Pancreas (tissue), 10 donors: Measurements from ENCODE around the gene CHMP4A. TPM values are rescaled to one million over a fixed set of nuclear protein-coding genes. Genes with fewer than 3 reads are reported as not detected.
A peak's percentile ranks its signal among the peaks of the same experiment; 100 is the strongest.

Experiments used
- ATAC-seq, 4 donors: fragments of 200-7000 bp; cut with Tn5 transposase; one replicate each; pipeline versions ENCODE4 v1.8.0 to v1.9.1; 2020; ENCODE audit warnings: mild to moderate bottlenecking in 4 of 4, moderate library complexity in 4 of 4
- DNase-seq, 6 donors: peaks; one replicate each; pipeline ENCODE4 v3.0.0-alpha.2; 2020
- FAIRE-seq: peaks from 2 replicates; lab custom pipeline; 2012; peaks lifted over from hg19 to GRCh38; lab: Jason Lieb, UNC
- H3K27ac ChIP-seq, 4 donors: fragments of 200-600 bp; sonication (generic); 1 replicate in 3 of 4; 2 replicates in 1 of 4; pipeline versions ENCODE4 v1.5.0 to v1.8.0; 2020
- H3K27me3 ChIP-seq, 4 donors: fragments of 200-600 bp; one replicate each; pipeline ENCODE4 v1.8.0; 2021
- H3K36me3 ChIP-seq, 3 donors: fragments of 200-600 bp; sonication (generic) in 1 of 3; one replicate each; pipeline versions ENCODE4 v1.5.0 to v1.8.0; 2020 to 2021
- H3K4me1 ChIP-seq, 3 donors: fragments of 200-600 bp; one replicate each; pipeline ENCODE4 v1.8.0; 2021
- H3K4me3 ChIP-seq, 4 donors: fragments of 200-600 bp; sonication (generic) in 2 of 4; one replicate each; pipeline versions ENCODE4 v1.5.0 to v1.8.0; 2020 to 2021
- H3K9me3 ChIP-seq, 4 donors: fragments of 200-600 bp; one replicate each; pipeline ENCODE4 v1.8.0; 2021
- CTCF ChIP-seq, 4 donors: fragments of 200-600 bp; sonication (generic) in 3 of 4; IDR thresholded peaks; one replicate each; pipeline versions ENCODE4 v1.5.0 to v1.8.0; 2021; ENCODE audit warnings: antibody characterized with exemption in 4 of 4
- WGBS, 2 donors: extraction: QIAGEN DNeasy Blood & Tissue Kit; methylation state at CpG; one replicate each; pipeline ENCODE4 v1.1.7; 2013; 5-methylcytosine and 5-hydroxymethylcytosine counted together
- intact Hi-C, 3 donors: fragments of 100-400 bp; cut with DNase I; formaldehyde crosslinking; loops; one replicate each; pipeline versions ENCODE4 v1.11.1 to v1.14.2; 2022
- polyA plus RNA-seq, 2 donors: library from polyadenylated mRNA; stranded (reverse); fragments of 200-250 nt; gene quantifications; one replicate each; pipeline ENCODE4 v1.2.3, GENCODE V29; 2013
- total RNA-seq, 6 donors: library from RNA; stranded (reverse); fragmentation: NEBNext Ultra II Directional in 4 of 6; extraction: Animal tissue kit (Norgen Biotek cat#: 25700) in 4 of 6; gene quantifications; one replicate each; pipeline versions ENCODE4 v1.2.1 to v1.2.4, GENCODE V29; 2021 to 2023
- donor health status: healthy with polysubstance abuse.
- donor health status: DM: no; HTN: no; CAD: no; lungs with moderate emphysema.
- donor health status: DM: no; HTN: no; CAD: no.
- donor health status: control.
- donor health status: control.
- donor health status: Bipolar disorder and iron deficiency.
- donor health status: DM: yes; HTN: yes; CAD: no.
- donor health status: DM: no; HTN: no; CAD: no.
- donor health status: DM: no; HTN: no; CAD: no.
- donor health status: DM: yes; HTN: yes; CAD: no.

The CHMP4A gene
- total and polyA plus RNA-seq, 8 donors = 16.3 to 79.9 (median 23.5) TPM

- DNase-seq (no peak), ATAC-seq (peak in 2 of 4 donors; percentile 14 to 34), FAIRE-seq (no peak)
- intact Hi-C loops = no loop called here
- Histone ChIP-seq H3K27me3 (no peaks in the 10 kb centered on the region), H3K4me3 (peak overlapping the region in 1 of 4 donors; percentile 20), H3K36me3 (peaks cover 0 to 12% (median 8%) of the 10 kb centered on the region in 3 donors), H3K27ac (no peak overlapping the region), H3K4me1 (no peaks in the 10 kb centered on the region), H3K9me3 (no peaks in the 10 kb centered on the region)
- 77% methylated on average over 30 of the region's 30 CpGs for WGBS, 2 donors
- TF ChIP-seq CTCF (IDR thresholded peaks at IDR 0.05) = no peak
Observed at GRCh38 chr14:24172261-24172860, 40.9 kb downstream of the CHMP4A start.

GRCh38 chr14:24171422-24172260 lies 41.6 kb downstream of the CHMP4A start, which contains the start of gene REC8:
TSS of gene REC8 (plus strand) at chr14:24172080. CDS start at chr14:24172553, 473 bp downstream.
- FAIRE-seq (no peak), DNase-seq (peak in 3 of 6 donors; percentile 43 to 82 (median 45)), ATAC-seq (peak; percentile 28 to 87 (median 80))
- WGBS, 2 donors = 62 to 67% methylated on average over 63 of the region's 63 CpGs
- no peaks in the 10 kb centered on the region for H3K4me1 ChIP-seq
- H3K9me3 ChIP-seq = no peaks in the 10 kb centered on the region
- intact Hi-C loops = no loop called here
- H3K4me3 ChIP-seq = peak within 1 kb of the TSS in 1 of 4 donors; percentile 20
- H3K27me3 ChIP-seq = no peaks in the 10 kb centered on the region
- no peak for TF ChIP-seq CTCF (IDR thresholded peaks at IDR 0.05)
- H3K27ac ChIP-seq = no peak within 1 kb of the TSS
- peaks cover 0 to 12% (median 8%) of the 10 kb centered on the region in 3 donors for H3K36me3 ChIP-seq

GRCh38 chr14:24167469-24168114 lies 45.7 kb downstream of the CHMP4A start:
- intact Hi-C loops = no loop called here
- TF ChIP-seq CTCF (IDR thresholded peaks at IDR 0.05) = no peak
- no peak overlapping the region for H3K4me3 ChIP-seq
- FAIRE-seq (no peak), DNase-seq (no peak), ATAC-seq (no peak)
- WGBS, 2 donors = 81 to 97% methylated on average over 3 of the region's 3 CpGs
- H3K9me3 ChIP-seq = no peaks in the 10 kb centered on the region
- peaks cover 5 to 45% (median 24%) of the 10 kb centered on the region in 3 donors for H3K36me3 ChIP-seq
- H3K27ac ChIP-seq = no peak overlapping the region
- peaks cover 0 to 6% (median 0%) of the 10 kb centered on the region in 3 donors for H3K4me1 ChIP-seq
- H3K27me3 ChIP-seq = no peaks in the 10 kb centered on the region

GRCh38 chr14:24165785-24166184 lies 47.5 kb downstream of the CHMP4A start:
- no peaks in the 10 kb centered on the region for H3K9me3 ChIP-seq
- H3K4me3 ChIP-seq = no peak overlapping the region
- FAIRE-seq = no peak
- H3K27ac ChIP-seq = no peak overlapping the region
- WGBS, 2 donors = 87% methylated on average over 5 of the region's 5 CpGs
- H3K36me3 ChIP-seq = peaks cover 5 to 45% (median 24%) of the 10 kb centered on the region in 3 donors
- peak in 1 of 6 donors; percentile 21 for DNase-seq
- H3K4me1 ChIP-seq = peaks cover 0 to 14% (median 0%) of the 10 kb centered on the region in 3 donors
- ATAC-seq = no peak
- H3K27me3 ChIP-seq = no peaks in the 10 kb centered on the region
- TF ChIP-seq CTCF (IDR thresholded peaks at IDR 0.05) = no peak
- intact Hi-C loops = no loop called here
